SU-DHL-6 (cell line): ENCODE results near the gene PHACTR1.

Experiments
- H2AFZ ChIP-seq: fragments of 200-600 bp; sonication (generic); 2 replicates; pipeline ENCODE4 v1.6.1; 2014; ENCODE audit warnings: low read depth, mild to moderate bottlenecking, moderate library complexity, mixed read lengths, antibody characterized with exemption, low read length; ENCODE audit not compliant: severe bottlenecking
- H3F3A ChIP-seq: fragments of 200-600 bp; shearing (Covaris generic); 2 replicates; pipeline ENCODE4 v1.6.0; 2016; ENCODE audit warnings: antibody characterized with exemption, mild to moderate bottlenecking; ENCODE audit not compliant: insufficient read depth
- H3K27ac ChIP-seq: fragments of 200-600 bp; sonication (generic); 2 replicates; pipeline ENCODE4 v1.5.1; 2016; ENCODE audit warnings: low read depth, mild to moderate bottlenecking, low read length, moderate library complexity, mixed read lengths
- H3K27me3 ChIP-seq: fragments of 200-600 bp; sonication (generic), shearing (Covaris generic); 2 replicates; pipeline ENCODE4 v1.6.0; 2014; ENCODE audit warnings: mild to moderate bottlenecking, low read length
- H3K36me3 ChIP-seq: fragments of 200-600 bp; sonication (generic); 2 replicates; pipeline ENCODE4 v1.6.1; 2014; ENCODE audit warnings: mild to moderate bottlenecking, low read length, mixed read lengths
- H3K4me2 ChIP-seq: fragments of 300-600, 200-600 bp; shearing (Covaris generic), sonication (generic); 2 replicates; pipeline ENCODE4 v1.6.0; 2014; ENCODE audit warnings: low read length, low read depth, mild to moderate bottlenecking; ENCODE audit not compliant: poor library complexity, severe bottlenecking
- H3K4me3 ChIP-seq: fragments of 200-600 bp; sonication (generic); 2 replicates; pipeline ENCODE4 v1.5.1; 2014; ENCODE audit warnings: antibody characterized with exemption, low read length, mild to moderate bottlenecking, mixed read lengths; ENCODE audit not compliant: insufficient read depth, poor library complexity, severe bottlenecking
- H3K79me2 ChIP-seq: fragments of 200-600 bp; sonication (generic); 2 replicates; pipeline ENCODE4 v1.6.1; 2014; ENCODE audit warnings: mild to moderate bottlenecking, low read length, moderate library complexity; ENCODE audit not compliant: insufficient read depth
- H3K9ac ChIP-seq: fragments of 200-600 bp; sonication (generic); 2 replicates; pipeline ENCODE4 v1.7.0; 2014; ENCODE audit warnings: mild to moderate bottlenecking, low read length
- H3K9me2 ChIP-seq: fragments of 200-600 bp; sonication (generic); replicated peaks from 2 replicates; pipeline ENCODE4 v1.6.1; 2014; ENCODE audit warnings: low read length; ENCODE audit not compliant: insufficient read depth
- H3K9me3 ChIP-seq: fragments of 200-600 bp; sonication (generic); 2 replicates; pipeline ENCODE4 v1.6.1; 2014; ENCODE audit warnings: low read length, mixed read lengths; ENCODE audit not compliant: insufficient read depth
- H4K20me1 ChIP-seq: fragments of 200-600 bp; sonication (generic); 2 replicates; pipeline ENCODE4 v1.6.1; 2014; ENCODE audit warnings: low read depth, mild to moderate bottlenecking, antibody characterized with exemption, low read length, moderate library complexity, mixed read lengths
- CTCF ChIP-seq: fragments of 200-600 bp; sonication (generic); IDR thresholded peaks from one replicate; pipeline ENCODE4 v1.5.1; 2017; ENCODE audit warnings: antibody characterized with exemption, mild to moderate bottlenecking, low read length, moderate library complexity; ENCODE audit not compliant: insufficient read depth, poor library complexity, severe bottlenecking
- EZH2phosphoT487 ChIP-seq: fragments of 200-600 bp; sonication (generic), shearing (Covaris generic); conservative IDR thresholded peaks from 2 replicates; pipeline ENCODE4 v1.6.1; 2018; ENCODE audit warnings: mild to moderate bottlenecking, antibody characterized with exemption, low read length, moderate library complexity, mixed read lengths

Gene PHACTR1

GRCh38 chr6:12709116-12709515 is 7.5 kb upstream of the PHACTR1 start:
- no peaks in the 10 kb centered on the region for H3K9me2 ChIP-seq
- H3K27me3 ChIP-seq: no peaks in the 10 kb centered on the region
- no peaks in the 10 kb centered on the region for H3K9me3 ChIP-seq
- no peaks in the 10 kb centered on the region for H3K79me2 ChIP-seq
- H4K20me1 ChIP-seq: no peaks in the 10 kb centered on the region
- H3K27ac ChIP-seq: no peak overlapping the region
- no peak overlapping the region for H3K9ac ChIP-seq
- H3K4me3 ChIP-seq: no peak overlapping the region
- no peaks in the 10 kb centered on the region for H3K36me3 ChIP-seq
- no peak overlapping the region for H2AFZ ChIP-seq
- H3K4me2 ChIP-seq: no peak overlapping the region
- no peak for TF ChIP-seq CTCF
- TF ChIP-seq EZH2phosphoT487: no peak
- H3F3A ChIP-seq: no peaks in the 10 kb centered on the region

GRCh38 chr6:12709556-12710232 is 6.9 kb upstream of the PHACTR1 start:
- Histone ChIP-seq H3K9me2 (no peaks in the 10 kb centered on the region), H3K9ac (no peak overlapping the region), H3K27me3 (no peaks in the 10 kb centered on the region), H3K9me3 (no peaks in the 10 kb centered on the region), H3F3A (no peaks in the 10 kb centered on the region), H3K36me3 (no peaks in the 10 kb centered on the region), H4K20me1 (no peaks in the 10 kb centered on the region), H3K27ac (no peak overlapping the region), H2AFZ (no peak overlapping the region), H3K4me3 (no peak overlapping the region), H3K4me2 (no peak overlapping the region), H3K79me2 (no peaks in the 10 kb centered on the region)
- TF ChIP-seq EZH2phosphoT487 (no peak), CTCF (no peak)

GRCh38 chr6:12710921-12711320 is 5.6 kb upstream of the PHACTR1 start:
- H3K27me3 ChIP-seq: no peaks in the 10 kb centered on the region
- no peaks in the 10 kb centered on the region for H3K9me3 ChIP-seq
- H3K9ac ChIP-seq: no peak overlapping the region
- no peaks in the 10 kb centered on the region for H4K20me1 ChIP-seq
- H3K27ac ChIP-seq: no peak overlapping the region
- TF ChIP-seq CTCF (no peak), EZH2phosphoT487 (no peak)
- no peak overlapping the region for H2AFZ ChIP-seq
- no peaks in the 10 kb centered on the region for H3K9me2 ChIP-seq
- H3F3A ChIP-seq: no peaks in the 10 kb centered on the region
- no peaks in the 10 kb centered on the region for H3K79me2 ChIP-seq
- no peaks in the 10 kb centered on the region for H3K36me3 ChIP-seq
- H3K4me2 ChIP-seq: no peak overlapping the region
- H3K4me3 ChIP-seq: no peak overlapping the region
